ENCODE results near the gene FNBP1L. TPM values are rescaled to one million over a fixed set of nuclear protein-coding genes. Genes with fewer than 3 reads are reported as not detected.
"Not testable (repeated sequence)": the region's sequence is repeated elsewhere in the genome, so short reads cannot be mapped to it uniquely, and the experiment has no call there.

Gene FNBP1L
- total and polyA plus RNA-seq, 2 of the 8 experiments (the other 6 are each of a cell fraction or from before 2014, with no cell fraction given), result 48.9 to 95.9 TPM

DNA sequence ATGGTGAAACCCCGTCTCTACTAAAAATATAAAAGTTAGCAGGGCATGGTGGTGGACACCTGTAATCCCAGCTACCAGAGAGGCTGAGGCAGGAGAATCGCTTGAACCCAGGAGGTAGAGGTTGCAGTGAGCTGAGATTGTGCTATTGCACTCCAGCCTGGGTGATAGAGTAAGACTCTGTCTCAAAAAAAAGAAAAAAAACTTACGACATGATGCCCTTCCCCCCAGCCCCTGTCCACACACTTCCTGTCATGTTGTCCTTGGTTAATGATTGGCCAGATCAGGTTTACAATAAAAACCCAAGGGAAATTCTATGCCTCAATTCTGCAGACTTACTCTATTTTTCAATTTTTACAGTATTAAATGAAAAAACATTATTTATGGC lies 143.4 kb downstream of the FNBP1L start:
- not testable (repeated sequence) for H3K27ac ChIP-seq (ENCODE audit: low read depth, low read length); H4K91ac ChIP-seq (replicated peaks; ENCODE audit: insufficient read length, low read length); H3K4me3 ChIP-seq (ENCODE audit: extremely low read depth in 1 of 4, insufficient read depth in 2 of 4, low read depth in 3 of 4, low read length in 4 of 4); H3K79me2 ChIP-seq (ENCODE audit: control insufficient read depth in 1 of 2, insufficient read depth in 2 of 2, low read length in 2 of 2); DNase-seq (ENCODE audit: low read depth in 1 of 2, low spot score in 2 of 2); FAIRE-seq; H3K23ac ChIP-seq (ENCODE audit: insufficient read length); H2AFZ ChIP-seq (ENCODE audit: low read length); H2AK5ac ChIP-seq (ENCODE audit: low read depth, low read length); H4K8ac ChIP-seq (ENCODE audit: extremely low read depth, insufficient read depth, low read length); H2BK12ac ChIP-seq (ENCODE audit: low read depth, low read length); H2BK120ac ChIP-seq (replicated peaks; ENCODE audit: low read depth, low read length); H3K4me2 ChIP-seq (ENCODE audit: insufficient read depth in 1 of 2, low read depth in 2 of 2, low read length in 2 of 2); H3K9me3 ChIP-seq (ENCODE audit: insufficient read depth in 2 of 2, low read depth in 1 of 2, low read length in 1 of 2); H2BK5ac ChIP-seq (ENCODE audit: low read depth, low read length); H3K36me3 ChIP-seq (ENCODE audit: control insufficient read depth in 2 of 4, insufficient read depth in 4 of 4, low read length in 3 of 4); H2BK15ac ChIP-seq (ENCODE audit: low read length); H3K23me2 ChIP-seq (ENCODE audit: low read depth, low read length); H3K18ac ChIP-seq (ENCODE audit: extremely low read depth, low read length); H3K14ac ChIP-seq (ENCODE audit: insufficient read length); H4K20me1 ChIP-seq (replicated peaks in 1 of 2; ENCODE audit: control insufficient read depth in 1 of 2, insufficient read depth in 2 of 2, low read length in 2 of 2); H3K4ac ChIP-seq (replicated peaks; ENCODE audit: insufficient read length, low read depth, low read length); H3K56ac ChIP-seq (replicated peaks; ENCODE audit: insufficient read length, low read depth, low read length); H3K9ac ChIP-seq (replicated peaks in 1 of 4; ENCODE audit: extremely low read depth in 1 of 4, low read depth in 3 of 4, low read length in 3 of 4); H3K79me1 ChIP-seq (ENCODE audit: low read depth, low read length); H2BK20ac ChIP-seq (ENCODE audit: low read length); H4K5ac ChIP-seq (ENCODE audit: insufficient read length, low read depth, low read length); H3K27me3 ChIP-seq (replicated peaks in 1 of 4; ENCODE audit: control insufficient read depth in 3 of 4, extremely low read depth in 1 of 4, insufficient read depth in 3 of 4, low read length in 3 of 4)
- 88% methylated on average over 3 of the region's 3 CpGs; no CpG with 5 or more reads in 1 of the 2 experiments for WGBS, 2 experiments (ENCODE audit: extremely low coverage in 1 of 2, insufficient coverage in 1 of 2, insufficient read length in 1 of 2, insufficient replicate concordance in 2 of 2, low coverage in 1 of 2, low lambda C conversion rate in 2 of 2, missing lambda C conversion rate in 1 of 2)
- POLR2A ChIA-PET (ENCODE audit: partially characterized antibody), result interaction anchor here (1.1 to 1.4 kb wide), 3 partner anchors 9 to 15 kb away, joined by 3 to 5 read pairs (median 4); no protein-coding TSS in a partner anchor
- H3K4me1 ChIP-seq (replicated peaks in 1 of 4; ENCODE audit: control insufficient read depth in 3 of 4, insufficient read depth in 4 of 4, low read length in 3 of 4), result peaks cover 7 to 14% (median 8%) of the 10 kb centered on the region in 4 experiments; a peak in 5 of 7 replicates
- CTCF ChIA-PET (ENCODE audit: partially characterized antibody), result interaction anchor here (1.0 to 2.3 kb wide), 3 partner anchors 28 to 287 kb away, joined by 4 to 9 read pairs (median 8); no protein-coding TSS in a partner anchor

Data from H1 (cell line).